ENCODE data around the gene PLCB2.

DNA sequence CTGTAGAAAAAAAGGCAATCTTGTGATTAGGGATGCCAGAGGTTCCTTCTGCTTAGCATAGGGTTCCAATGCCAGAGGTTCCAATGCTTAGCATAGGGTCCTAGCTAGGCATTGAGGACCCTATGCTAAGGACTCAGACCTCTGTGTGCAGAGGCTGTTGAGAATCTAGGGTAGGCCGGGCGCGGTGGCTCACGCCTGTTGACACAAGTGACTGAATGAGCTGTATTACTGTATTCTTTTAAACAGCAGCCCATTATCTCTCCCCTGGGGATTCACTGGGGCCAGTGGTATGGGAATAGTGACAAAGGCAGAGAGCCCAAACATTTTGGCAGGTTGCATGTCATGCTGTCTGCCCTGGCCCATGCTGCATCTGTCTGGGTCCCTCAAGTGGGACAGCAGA is 52.7 kb downstream of the PLCB2 start:
- TF ChIP-seq, protein P1, sequence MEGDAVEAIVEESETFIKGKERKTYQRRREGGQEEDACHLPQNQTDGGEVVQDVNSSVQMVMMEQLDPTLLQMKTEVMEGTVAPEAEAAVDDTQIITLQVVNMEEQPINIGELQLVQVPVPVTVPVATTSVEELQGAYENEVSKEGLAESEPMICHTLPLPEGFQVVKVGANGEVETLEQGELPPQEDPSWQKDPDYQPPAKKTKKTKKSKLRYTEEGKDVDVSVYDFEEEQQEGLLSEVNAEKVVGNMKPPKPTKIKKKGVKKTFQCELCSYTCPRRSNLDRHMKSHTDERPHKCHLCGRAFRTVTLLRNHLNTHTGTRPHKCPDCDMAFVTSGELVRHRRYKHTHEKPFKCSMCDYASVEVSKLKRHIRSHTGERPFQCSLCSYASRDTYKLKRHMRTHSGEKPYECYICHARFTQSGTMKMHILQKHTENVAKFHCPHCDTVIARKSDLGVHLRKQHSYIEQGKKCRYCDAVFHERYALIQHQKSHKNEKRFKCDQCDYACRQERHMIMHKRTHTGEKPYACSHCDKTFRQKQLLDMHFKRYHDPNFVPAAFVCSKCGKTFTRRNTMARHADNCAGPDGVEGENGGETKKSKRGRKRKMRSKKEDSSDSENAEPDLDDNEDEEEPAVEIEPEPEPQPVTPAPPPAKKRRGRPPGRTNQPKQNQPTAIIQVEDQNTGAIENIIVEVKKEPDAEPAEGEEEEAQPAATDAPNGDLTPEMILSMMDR (conservative IDR thresholded peaks at IDR 0.05; ENCODE audit: low read length) = no peak
- no peak for TF ChIP-seq EZH2phosphoT487 (IDR thresholded peaks at IDR 0.05; ENCODE audit: borderline replicate concordance)

All from Loucy (cell line).